HL-60 (cell line): ENCODE measurements around the gene YBX3.

Experiments
- POLR2AphosphoS5 ChIP-seq: IDR thresholded peaks from 2 replicates; pipeline ENCODE4 v1.6.1; 2012; ENCODE audit warnings: low read depth
- REST ChIP-seq: IDR thresholded peaks from 2 replicates; pipeline ENCODE4 v1.6.1; 2012; ENCODE audit warnings: low read depth; ENCODE audit not compliant: insufficient replicate concordance
- SPI1 ChIP-seq: IDR thresholded peaks from 2 replicates; pipeline ENCODE4 v1.6.1; 2012; ENCODE audit warnings: low read depth, mild to moderate bottlenecking, borderline replicate concordance
- TF ChIP-seq, protein P1 (sequence below): IDR thresholded peaks from one replicate; pipeline ENCODE4 v1.5.1; 2011; ENCODE audit warnings: low read length, control low read depth, inconsistent platforms; ENCODE audit not compliant: insufficient read depth

DNA sequence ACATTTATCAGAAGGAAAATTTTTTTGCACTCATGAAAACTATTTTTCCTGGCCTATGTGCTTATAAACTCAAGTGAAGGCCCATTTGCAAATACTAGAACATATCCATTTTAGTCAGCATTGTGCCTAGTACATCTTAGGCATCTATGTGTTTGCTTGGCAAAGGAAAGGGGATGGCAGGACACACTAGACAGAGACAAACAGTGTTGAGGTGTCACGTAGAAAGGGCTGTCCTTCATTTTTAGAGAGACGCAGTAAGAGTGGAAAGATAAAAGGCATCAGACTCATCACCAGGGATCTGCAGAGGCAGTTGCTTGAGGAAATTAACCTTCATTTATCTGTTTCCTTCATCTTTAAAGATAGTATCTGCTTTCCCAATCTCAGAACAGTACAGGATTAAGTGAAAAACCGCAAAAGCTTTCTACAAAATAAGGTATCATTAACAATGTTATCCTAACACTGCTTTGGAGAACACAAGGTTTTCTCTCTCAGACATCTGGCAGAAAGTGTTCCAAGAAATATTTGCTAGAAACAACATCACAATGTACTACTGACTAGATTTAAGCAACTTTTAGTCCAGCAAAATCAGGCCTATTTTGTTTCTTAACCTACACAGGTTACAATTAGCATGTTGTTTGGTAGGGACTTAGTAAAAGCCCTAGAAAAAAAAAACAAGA is 2.0 kb downstream of the YBX3 start:
- TF ChIP-seq, protein P1, sequence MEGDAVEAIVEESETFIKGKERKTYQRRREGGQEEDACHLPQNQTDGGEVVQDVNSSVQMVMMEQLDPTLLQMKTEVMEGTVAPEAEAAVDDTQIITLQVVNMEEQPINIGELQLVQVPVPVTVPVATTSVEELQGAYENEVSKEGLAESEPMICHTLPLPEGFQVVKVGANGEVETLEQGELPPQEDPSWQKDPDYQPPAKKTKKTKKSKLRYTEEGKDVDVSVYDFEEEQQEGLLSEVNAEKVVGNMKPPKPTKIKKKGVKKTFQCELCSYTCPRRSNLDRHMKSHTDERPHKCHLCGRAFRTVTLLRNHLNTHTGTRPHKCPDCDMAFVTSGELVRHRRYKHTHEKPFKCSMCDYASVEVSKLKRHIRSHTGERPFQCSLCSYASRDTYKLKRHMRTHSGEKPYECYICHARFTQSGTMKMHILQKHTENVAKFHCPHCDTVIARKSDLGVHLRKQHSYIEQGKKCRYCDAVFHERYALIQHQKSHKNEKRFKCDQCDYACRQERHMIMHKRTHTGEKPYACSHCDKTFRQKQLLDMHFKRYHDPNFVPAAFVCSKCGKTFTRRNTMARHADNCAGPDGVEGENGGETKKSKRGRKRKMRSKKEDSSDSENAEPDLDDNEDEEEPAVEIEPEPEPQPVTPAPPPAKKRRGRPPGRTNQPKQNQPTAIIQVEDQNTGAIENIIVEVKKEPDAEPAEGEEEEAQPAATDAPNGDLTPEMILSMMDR = no peak
- TF ChIP-seq REST = no peak
- TF ChIP-seq SPI1 = no peak
- no peak for TF ChIP-seq POLR2AphosphoS5
